GM12892 (cell line): ENCODE data around the gene CKMT2.

Experiments used
- POLR2A ChIP-seq: IDR thresholded peaks from 2 replicates; pipeline ENCODE4 v1.6.1; 2011; ENCODE audit warnings: low read depth, low read length, control low read depth
- POLR2AphosphoS5 ChIP-seq: IDR thresholded peaks from 2 replicates; pipeline ENCODE4 v1.6.1; 2011; ENCODE audit warnings: low read depth, low read length, control low read depth

DNA sequence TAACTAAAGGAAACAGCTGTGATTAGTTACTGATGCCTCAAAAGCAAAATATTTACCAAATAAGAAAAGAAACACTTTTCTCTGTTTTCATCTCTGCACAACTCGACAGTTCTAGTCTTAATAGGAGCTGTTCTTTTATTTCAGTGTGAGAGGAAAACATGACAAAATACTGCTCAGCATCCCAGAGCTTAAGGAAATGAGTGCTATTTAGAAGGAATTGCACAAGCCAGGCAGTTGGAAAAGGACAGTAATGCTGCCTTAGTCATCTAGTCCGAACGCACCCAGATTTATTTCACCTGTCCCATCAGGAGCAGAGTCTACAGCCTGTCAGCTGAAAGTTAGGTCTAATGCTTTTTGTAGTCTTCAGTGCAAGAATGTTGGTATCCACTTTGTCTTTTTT, 80.6 kb downstream of the CKMT2 start:
- TF ChIP-seq POLR2AphosphoS5 (no peak), POLR2A (no peak)
